T-cell (primary cell): Measurements from ENCODE around the gene BEAN1. TPM values are rescaled to one million over a fixed set of nuclear protein-coding genes. Genes with fewer than 3 reads are reported as not detected.
A peak's percentile ranks its signal among the peaks of the same experiment; 100 is the strongest.

Experiments used
- ATAC-seq, 4 experiments: fragments of 200-7000 bp in 3 of 4; fragments of 150-1000 bp in 1 of 4; cut with Tn5 transposase; replicated peaks in 1 of 4; 1 replicate in 3 of 4; 2 replicates in 1 of 4; pipeline ENCODE4 v1.10.0; 2021; ENCODE audit warnings: moderate library complexity in 3 of 4, mild to moderate bottlenecking in 2 of 4, moderate number of reproducible peaks in 1 of 4
- CTCF ChIA-PET, 2 donors: fragments of 300-600 bp; sonication (Branson Sonifier 250); formaldehyde crosslinking; loops; one replicate each; lab custom pipeline; 2022; ENCODE audit warnings: antibody characterized with exemption in 2 of 2; lab: Charles Lee
- POLR2A ChIA-PET, 2 donors: fragments of 300-600 bp; sonication (Branson Sonifier 250); formaldehyde crosslinking; loops; one replicate each; lab custom pipeline; 2022; ENCODE audit warnings: antibody characterized with exemption in 2 of 2; lab: Charles Lee
- DNase-seq, 35 experiments: peaks; one replicate each; pipeline versions ENCODE4 v3.0.0 to v3.0.0-alpha.2; 2013 to 2023
- H3K27ac ChIP-seq: one replicate; pipeline ENCODE4 v1.5.1; 2013; ENCODE audit warnings: low read length
- H3K27me3 ChIP-seq, 2 experiments: replicated peaks in 1 of 2; 1 replicate in 1 of 2; 2 replicates in 1 of 2; pipeline versions ENCODE4 v1.6.1 to v1.7.0; 2013; ENCODE audit warnings: low read length in 1 of 2, mixed read lengths in 1 of 2; ENCODE audit not compliant: control insufficient read depth in 2 of 2, insufficient read depth in 2 of 2; ENCODE audit errors: extremely low read depth in 1 of 2
- H3K36me3 ChIP-seq, 2 donors: 1 replicate in 1 of 2; 2 replicates in 1 of 2; pipeline versions ENCODE4 v1.6.1 to v1.7.0; 2013; ENCODE audit warnings: low read length in 1 of 2; ENCODE audit not compliant: control insufficient read depth in 2 of 2, insufficient read depth in 1 of 2; ENCODE audit errors: extremely low read depth in 1 of 2
- H3K4me1 ChIP-seq, 2 experiments: 1 replicate in 1 of 2; 2 replicates in 1 of 2; pipeline versions ENCODE4 v1.6.1 to v1.7.0; 2013; ENCODE audit warnings: low read length in 2 of 2, mixed read lengths in 1 of 2; ENCODE audit not compliant: insufficient read depth in 2 of 2, control insufficient read depth in 1 of 2; ENCODE audit errors: extremely low read depth in 1 of 2
- H3K4me3 ChIP-seq, 2 donors: 1 replicate in 1 of 2; 2 replicates in 1 of 2; pipeline versions ENCODE4 v1.5.1 to v1.7.0; 2013; ENCODE audit warnings: mild to moderate bottlenecking in 2 of 2, low read length in 1 of 2, moderate library complexity in 1 of 2; ENCODE audit not compliant: control insufficient read depth in 1 of 2; ENCODE audit errors: extremely low read depth in 1 of 2
- H3K9me3 ChIP-seq: 2 replicates; pipeline ENCODE4 v1.7.0; 2013
- H3K27ac Mint-ChIP-seq, 2 donors: one replicate each; pipeline ENCODE4 v1.8.0; 2020 to 2021; ENCODE audit warnings: mild to moderate bottlenecking in 2 of 2, mixed read lengths in 2 of 2
- H3K27me3 Mint-ChIP-seq, 2 donors: one replicate each; pipeline ENCODE4 v1.8.0; 2021 to 2022; ENCODE audit warnings: mixed read lengths in 2 of 2
- H3K36me3 Mint-ChIP-seq: one replicate; pipeline ENCODE4 v1.8.0; 2021; ENCODE audit warnings: mixed read lengths
- H3K4me1 Mint-ChIP-seq, 3 donors: one replicate each; pipeline ENCODE4 v1.8.0; 2020 to 2022; ENCODE audit warnings: mixed read lengths in 3 of 3, mild to moderate bottlenecking in 1 of 3
- H3K4me3 Mint-ChIP-seq, 3 donors: one replicate each; pipeline ENCODE4 v1.8.0; 2020 to 2022; ENCODE audit warnings: mild to moderate bottlenecking in 3 of 3, mixed read lengths in 3 of 3, moderate library complexity in 3 of 3
- H3K9me3 Mint-ChIP-seq, 3 donors: one replicate each; pipeline ENCODE4 v1.8.0; 2020 to 2022; ENCODE audit warnings: mixed read lengths in 3 of 3
- WGBS: methylation state at CpG from one replicate; pipeline ENCODE4 v1.1.5; 2013; ENCODE audit warnings: missing lambda C conversion rate; ENCODE audit not compliant: insufficient coverage; 5-methylcytosine and 5-hydroxymethylcytosine counted together
- total RNA-seq, 35 experiments: library from RNA in 6 of 35; stranded (reverse) in 6 of 35; fragments of 120-200 nt in 1 of 35; gene quantifications; one replicate each; pipeline versions ENCODE4 v1.2.1 to v1.2.4 and lab custom pipeline; 2013 to 2026

BEAN1 gene
- total RNA-seq, 5 donors from 2014 or later (not counting 1 experiment from before 2014, with no cell fraction given), result not detected

- Mint-ChIP-seq H3K36me3 (peaks cover 2% of the 10 kb centered on the region), H3K27ac (no peak overlapping the region), H3K9me3 (no peaks in the 10 kb centered on the region), H3K4me1 (peaks cover 5 to 21% (median 6%) of the 10 kb centered on the region in 3 donors), H3K27me3 (no peaks in the 10 kb centered on the region), H3K4me3 (no peak overlapping the region)
- Histone ChIP-seq H3K27ac (no peak overlapping the region), H3K36me3 (no peaks in the 10 kb centered on the region), H3K4me1 (peaks cover 0 to 7% of the 10 kb centered on the region in 2 experiments), H3K27me3 (no peaks in the 10 kb centered on the region), H3K9me3 (no peaks in the 10 kb centered on the region), H3K4me3 (no peak overlapping the region)
- ATAC-seq (no peak), DNase-seq (peak in 1 of 35 experiments; percentile 8)
- ChIA-PET CTCF (no interaction called here), POLR2A (no interaction called here)
- WGBS, result 96% methylated on average over 5 of the region's 5 CpGs
These were observed 82.5 kb downstream of the BEAN1 start for GRCh38 chr16:66509576-66509975.

GRCh38 chr16:66510298-66510697 is 83.2 kb downstream of the BEAN1 start:
- DNase-seq, result peak in 1 of 35 experiments; percentile 12
- Mint-ChIP-seq H3K4me1 (peaks cover 12 to 28% (median 12%) of the 10 kb centered on the region in 3 donors), H3K27me3 (no peaks in the 10 kb centered on the region), H3K36me3 (peaks cover 2% of the 10 kb centered on the region), H3K27ac (no peak overlapping the region), H3K4me3 (no peak overlapping the region), H3K9me3 (no peaks in the 10 kb centered on the region)
- ATAC-seq, result no peak
- peaks cover 0 to 12% of the 10 kb centered on the region in 2 experiments for H3K4me1 ChIP-seq
- H3K4me3 ChIP-seq, result no peak overlapping the region
- H3K9me3 ChIP-seq, result no peaks in the 10 kb centered on the region
- no peaks in the 10 kb centered on the region for H3K27me3 ChIP-seq
- H3K27ac ChIP-seq, result no peak overlapping the region
- H3K36me3 ChIP-seq, result no peaks in the 10 kb centered on the region
- CTCF ChIA-PET, result no interaction called here
- POLR2A ChIA-PET, result no interaction called here
- 95% methylated on average over 5 of the region's 5 CpGs for WGBS

- 93% methylated on average over 12 of the region's 12 CpGs for WGBS
- H3K27ac Mint-ChIP-seq, result no peak overlapping the region
- DNase-seq (no peak), ATAC-seq (no peak)
- peaks cover 18 to 35% (median 19%) of the 10 kb centered on the region in 3 donors for H3K4me1 Mint-ChIP-seq
- H3K36me3 Mint-ChIP-seq, result peaks cover 2% of the 10 kb centered on the region
- H3K4me1 ChIP-seq, result peaks cover 0 to 18% of the 10 kb centered on the region in 2 experiments
- CTCF ChIA-PET, result no interaction called here
- H3K27me3 ChIP-seq, result no peaks in the 10 kb centered on the region
- H3K27ac ChIP-seq, result no peak overlapping the region
- no peak overlapping the region for H3K4me3 Mint-ChIP-seq
- H3K36me3 ChIP-seq, result no peaks in the 10 kb centered on the region
- no peak overlapping the region for H3K4me3 ChIP-seq
- no peaks in the 10 kb centered on the region for H3K27me3 Mint-ChIP-seq
- no peaks in the 10 kb centered on the region for H3K9me3 Mint-ChIP-seq
- no peaks in the 10 kb centered on the region for H3K9me3 ChIP-seq
- POLR2A ChIA-PET, result no interaction called here
These were observed 83.9 kb downstream of the BEAN1 start for GRCh38 chr16:66510711-66511601.

GRCh38 chr16:66511602-66512271 is 84.6 kb downstream of the BEAN1 start:
- no peak overlapping the region for H3K27ac ChIP-seq
- WGBS, result 91% methylated on average over 12 of the region's 13 CpGs
- ChIA-PET CTCF (interaction anchor here (0.6 to 1.3 kb wide), 5 partner anchors 10 to 78 kb away, joined by 3 to 9 read pairs (median 3); no protein-coding TSS in a partner anchor), POLR2A (interaction anchor here in 1 of 2 donors (0.6 kb wide), 1 partner anchor 81 kb away, joined by 3 read pairs; no protein-coding TSS in a partner anchor)
- H3K4me3 Mint-ChIP-seq, result no peak overlapping the region
- H3K27ac Mint-ChIP-seq, result peak overlapping the region in 1 of 2 donors; percentile 45
- no peaks in the 10 kb centered on the region for H3K27me3 Mint-ChIP-seq
- DNase-seq, result peak in 2 of 35 experiments; percentile 21 to 33
- H3K36me3 Mint-ChIP-seq, result peaks cover 2% of the 10 kb centered on the region
- no peaks in the 10 kb centered on the region for H3K27me3 ChIP-seq
- H3K4me3 ChIP-seq, result no peak overlapping the region
- peaks cover 6 to 26% of the 10 kb centered on the region in 2 experiments for H3K4me1 ChIP-seq
- no peaks in the 10 kb centered on the region for H3K9me3 ChIP-seq
- no peaks in the 10 kb centered on the region for H3K9me3 Mint-ChIP-seq
- H3K4me1 Mint-ChIP-seq, result peaks cover 26 to 43% (median 27%) of the 10 kb centered on the region in 3 donors
- no peaks in the 10 kb centered on the region for H3K36me3 ChIP-seq
- no peak for ATAC-seq

GRCh38 chr16:66512272-66513110 is 85.4 kb downstream of the BEAN1 start:
- POLR2A ChIA-PET, result no interaction called here

More at GRCh38 chr16:66512272-66513110, 85.4 kb downstream of the BEAN1 start:
- H3K4me1 ChIP-seq, result peaks cover 11 to 34% of the 10 kb centered on the region in 2 experiments
- Mint-ChIP-seq H3K27ac (peak overlapping the region in 1 of 2 donors; percentile 68), H3K4me3 (no peak overlapping the region), H3K27me3 (no peaks in the 10 kb centered on the region), H3K9me3 (no peaks in the 10 kb centered on the region), H3K4me1 (peaks cover 33 to 50% (median 34%) of the 10 kb centered on the region in 3 donors), H3K36me3 (peaks cover 2% of the 10 kb centered on the region)
- H3K36me3 ChIP-seq, result no peaks in the 10 kb centered on the region
- ATAC-seq (no peak), DNase-seq (no peak)
- 91% methylated on average over 7 of the region's 15 CpGs for WGBS
- no peaks in the 10 kb centered on the region for H3K9me3 ChIP-seq
- H3K27ac ChIP-seq, result no peak overlapping the region
- H3K27me3 ChIP-seq, result no peaks in the 10 kb centered on the region
- H3K4me3 ChIP-seq, result no peak overlapping the region
- CTCF ChIA-PET, result interaction anchor here (0.6 to 1.3 kb wide), 5 partner anchors 10 to 77 kb away, joined by 3 to 9 read pairs (median 3); no protein-coding TSS in a partner anchor
